Ammon's horn (tissue), 1 donor: ENCODE measurements around the gene RHO.

Experiments
- DNase-seq: peaks from one replicate; pipeline ENCODE4 v3.0.0-alpha.2; 2016; ENCODE audit warnings: low spot score

RHO gene

DNA sequence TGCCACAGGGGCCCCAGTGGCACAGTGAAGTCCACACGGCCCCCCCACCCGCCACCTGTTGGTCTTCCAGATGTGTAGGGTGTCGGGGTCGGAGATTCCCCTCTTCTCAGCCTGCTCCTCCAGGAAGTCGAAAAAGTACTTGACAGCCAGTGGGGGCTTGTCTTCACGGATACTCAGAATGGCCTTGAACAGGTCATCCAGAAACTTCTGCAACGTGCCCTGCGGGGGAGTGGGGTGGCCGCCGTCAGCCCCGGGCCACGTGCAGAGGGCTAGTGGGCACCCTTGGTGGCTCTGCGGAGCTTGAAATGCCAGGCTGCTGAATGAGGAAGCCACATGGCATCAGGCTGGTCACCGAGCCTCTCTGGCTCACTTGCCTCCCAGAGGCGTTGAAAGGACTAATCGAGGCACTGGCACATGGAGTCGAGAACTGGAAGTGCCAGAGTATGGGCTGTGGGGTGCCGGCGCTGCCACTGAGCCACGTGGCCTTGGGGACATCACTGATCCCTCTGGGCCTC, 31.2 kb downstream of the RHO start:
- no peak for DNase-seq

DNA sequence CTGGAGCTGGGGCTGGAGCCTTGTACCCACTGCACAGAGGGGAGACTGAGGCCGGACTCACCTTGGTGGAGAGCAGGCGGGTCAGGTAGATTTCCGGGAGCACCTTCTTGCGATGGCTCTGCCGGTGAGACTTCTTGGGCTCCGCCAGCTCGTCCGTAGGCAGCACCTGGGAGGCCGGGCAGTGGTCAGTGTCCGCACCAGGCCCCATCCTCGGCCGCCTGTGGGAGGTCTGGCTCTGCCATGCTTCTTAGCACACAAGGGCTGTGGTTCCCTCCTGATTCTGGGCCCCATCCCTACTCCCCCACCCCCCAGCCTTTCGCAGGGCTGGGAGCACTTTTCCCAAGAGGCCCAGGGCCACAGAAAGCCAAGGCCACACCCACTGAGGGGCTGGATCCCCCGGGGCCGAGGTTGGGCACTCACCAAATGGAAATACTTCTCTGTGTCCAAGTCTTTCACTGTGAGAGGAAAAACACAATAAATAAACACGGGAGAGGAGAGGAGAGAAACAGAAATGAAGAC, 31.9 kb downstream of the RHO start:
- DNase-seq = no peak

DNA sequence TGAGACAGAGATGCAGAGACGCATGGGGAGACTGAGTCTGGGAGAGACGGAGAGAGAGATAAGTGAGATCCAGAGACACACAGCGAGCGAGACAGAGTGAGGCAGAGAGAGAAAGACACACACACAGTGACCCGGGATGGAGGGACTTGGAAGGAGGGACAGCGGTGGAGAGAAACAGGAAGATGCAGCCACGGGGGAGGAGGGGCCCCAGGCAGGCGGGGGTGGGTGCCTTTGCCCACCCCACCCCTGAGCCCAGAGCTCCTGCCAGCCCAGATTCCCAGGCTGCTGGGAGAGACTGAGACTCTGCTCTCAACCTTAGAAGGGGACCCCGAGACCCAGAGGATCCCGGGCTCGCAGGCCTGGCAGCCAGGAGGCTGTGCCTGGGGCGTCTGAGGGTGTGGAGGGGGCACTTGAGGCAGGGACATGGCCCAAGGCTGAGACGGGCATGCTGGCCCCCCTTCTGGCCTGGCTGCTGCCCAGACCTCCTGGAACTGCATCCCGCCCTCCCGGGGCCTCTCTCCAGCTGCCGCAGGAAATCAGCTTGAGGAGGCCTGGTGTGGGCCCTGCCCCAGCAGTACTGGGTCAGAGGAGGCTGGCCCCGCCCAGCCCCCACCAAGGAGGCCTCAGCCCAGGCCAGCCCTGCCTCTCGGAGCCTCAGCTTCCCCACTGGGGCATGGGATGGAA, 32.6 kb downstream of the RHO start:
- DNase-seq = no peak

DNA sequence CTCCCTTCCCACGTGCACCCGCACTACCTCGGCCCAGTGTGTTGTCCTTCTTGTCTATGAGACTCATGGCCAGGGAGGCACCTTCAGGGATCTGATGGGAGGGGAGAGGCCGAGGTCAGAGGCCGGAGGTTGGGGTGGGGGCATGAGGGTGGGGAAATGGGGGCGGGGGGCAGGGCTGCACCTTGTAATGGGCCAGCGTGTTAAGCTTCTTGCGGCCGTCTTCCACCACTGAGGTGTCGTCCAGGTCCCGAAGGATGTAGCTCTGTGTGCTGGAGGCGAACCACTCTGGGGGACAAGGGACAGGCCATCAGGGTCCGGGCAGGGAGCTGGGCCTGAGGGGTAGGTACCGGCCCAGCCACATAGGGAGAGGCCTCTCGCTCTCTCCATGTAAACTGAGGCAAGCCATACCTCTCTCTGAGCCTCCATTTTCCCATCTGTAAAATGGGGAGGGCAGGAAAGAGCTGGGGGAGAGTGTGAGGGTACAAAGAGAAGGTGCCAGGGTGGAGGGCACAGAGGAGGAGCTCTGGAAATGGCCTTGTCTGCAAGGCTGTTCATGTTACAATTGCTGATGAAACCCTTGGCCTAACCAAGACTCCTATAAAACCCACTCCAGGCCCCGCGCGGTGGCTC, 33.3 kb downstream of the RHO start:
- DNase-seq = no peak

DNA sequence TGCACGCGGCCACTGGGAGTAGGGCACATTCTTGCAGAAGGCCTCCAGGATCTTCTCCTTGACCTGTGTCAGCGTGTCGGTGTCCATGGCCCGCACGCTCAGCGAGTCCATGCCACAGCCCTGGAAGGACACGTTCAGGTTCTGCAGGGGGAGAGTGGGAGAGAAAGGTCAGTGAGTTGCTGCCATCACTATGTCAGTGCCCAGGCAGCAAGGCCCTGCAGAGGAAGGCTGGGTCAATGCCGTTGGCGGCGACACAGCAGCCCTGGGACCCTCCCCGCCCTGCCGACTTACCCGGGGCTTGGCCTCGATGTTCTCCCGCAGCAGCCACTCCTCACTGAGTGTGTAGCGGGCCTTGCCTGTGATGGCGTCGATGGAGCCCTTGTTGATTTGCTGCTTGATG, 34.4 kb downstream of the RHO start:
- no peak for DNase-seq

DNA sequence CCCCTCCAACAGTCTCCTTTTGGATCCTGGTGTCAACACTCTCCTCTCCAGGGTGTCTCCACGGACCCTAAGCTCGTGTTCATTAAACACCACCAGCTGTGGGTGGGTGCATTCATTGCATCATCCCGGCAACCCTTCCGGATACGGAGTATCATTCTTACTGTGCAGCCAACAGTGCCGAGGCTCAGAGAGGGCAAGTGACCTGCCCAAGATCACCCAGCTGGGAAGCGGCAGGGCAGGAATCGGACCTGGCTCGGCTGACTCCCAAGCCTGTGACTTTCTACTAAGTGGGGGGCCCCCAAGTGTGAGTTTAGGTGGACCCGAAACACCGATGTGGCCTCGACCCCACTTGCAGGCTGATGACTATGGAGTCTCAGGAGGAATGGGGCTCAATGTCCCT, 34.9 kb downstream of the RHO start:
- DNase-seq = no peak

DNA sequence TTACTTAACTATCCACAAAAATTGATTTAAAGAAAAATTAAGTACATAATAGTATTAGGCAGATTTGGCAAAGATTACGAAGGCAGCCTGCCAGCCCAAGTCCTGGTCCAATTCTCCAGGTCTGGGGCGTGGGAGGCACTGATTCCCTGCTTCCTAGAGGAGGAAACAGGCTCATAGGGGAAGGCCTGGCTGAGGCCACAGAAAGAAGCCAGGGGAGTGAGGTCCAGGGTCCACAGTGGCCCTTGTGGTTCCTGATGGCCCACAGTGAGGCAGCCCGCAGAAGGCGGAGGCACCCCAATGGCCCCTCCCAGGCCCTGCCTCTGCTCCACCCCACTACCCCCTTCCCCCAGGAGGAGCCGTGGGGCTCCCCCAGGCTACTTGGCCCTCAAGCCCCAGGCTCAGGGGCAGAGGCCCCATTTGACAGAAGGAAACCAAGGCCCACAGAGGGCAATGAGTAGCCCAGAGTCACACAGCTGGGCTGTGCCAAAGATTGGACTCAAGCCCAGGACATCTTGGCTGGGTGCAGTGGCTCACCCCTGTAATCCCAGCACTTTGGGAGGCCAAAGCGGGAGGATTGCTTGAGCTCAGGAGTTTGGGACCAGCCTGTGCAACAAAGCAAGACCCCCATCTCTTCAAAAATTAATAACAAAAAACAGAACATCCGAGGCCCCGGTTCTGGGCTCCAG, 35.6 kb downstream of the RHO start:
- no peak for DNase-seq

DNA sequence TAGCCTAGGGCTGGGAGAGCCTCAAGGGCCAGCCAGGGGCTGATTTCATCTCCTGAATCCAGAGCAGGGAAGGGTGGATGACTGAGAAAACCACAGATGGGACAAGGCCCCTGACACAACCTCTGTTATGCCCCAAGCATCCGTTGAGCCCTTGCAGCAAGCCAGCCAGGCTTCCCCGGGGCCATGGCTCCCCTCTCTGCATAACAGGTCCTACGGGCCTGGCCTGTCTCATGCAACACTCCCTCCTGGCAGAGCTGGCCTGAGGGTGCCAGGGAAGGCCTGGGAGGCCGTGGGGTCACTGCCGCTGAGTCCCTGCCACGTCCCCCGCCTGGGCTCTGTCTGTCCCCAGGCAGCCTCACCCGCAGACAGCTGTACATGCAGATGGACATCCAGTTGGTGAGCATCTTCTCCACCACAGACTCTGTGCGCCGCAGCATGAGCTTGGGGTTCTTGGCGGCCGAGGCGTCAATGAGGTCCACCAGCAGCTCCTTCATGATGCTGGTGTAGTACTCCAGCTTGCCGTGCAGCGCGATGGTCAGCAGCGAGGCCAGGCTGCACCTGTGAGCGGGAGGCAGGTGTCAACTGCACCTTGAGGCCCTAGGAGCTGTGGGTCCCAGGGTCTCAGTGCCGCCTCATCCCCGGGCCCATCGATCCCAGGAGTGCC, 36.7 kb downstream of the RHO start:
- DNase-seq = no peak

DNA sequence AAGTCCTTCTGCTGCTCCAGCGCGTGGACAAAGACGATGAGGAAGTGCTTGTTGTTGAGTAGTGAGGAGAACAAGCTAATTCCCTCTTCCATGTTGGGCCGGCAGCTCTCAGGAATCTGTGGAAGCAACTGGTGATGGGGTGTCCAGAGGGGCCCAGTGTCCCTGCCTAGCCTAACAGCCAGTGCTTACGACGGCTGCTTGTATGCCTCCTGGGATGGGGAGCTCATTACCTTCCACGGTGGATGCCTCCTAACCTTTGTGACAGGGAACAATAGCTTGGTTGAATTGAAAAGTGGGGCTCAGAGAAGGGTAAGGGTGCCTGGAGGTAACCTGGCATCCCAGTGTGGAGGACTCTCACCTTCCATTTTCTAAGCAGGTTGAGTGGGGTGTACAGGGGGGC, 37.5 kb downstream of the RHO start:
- DNase-seq = no peak

DNA sequence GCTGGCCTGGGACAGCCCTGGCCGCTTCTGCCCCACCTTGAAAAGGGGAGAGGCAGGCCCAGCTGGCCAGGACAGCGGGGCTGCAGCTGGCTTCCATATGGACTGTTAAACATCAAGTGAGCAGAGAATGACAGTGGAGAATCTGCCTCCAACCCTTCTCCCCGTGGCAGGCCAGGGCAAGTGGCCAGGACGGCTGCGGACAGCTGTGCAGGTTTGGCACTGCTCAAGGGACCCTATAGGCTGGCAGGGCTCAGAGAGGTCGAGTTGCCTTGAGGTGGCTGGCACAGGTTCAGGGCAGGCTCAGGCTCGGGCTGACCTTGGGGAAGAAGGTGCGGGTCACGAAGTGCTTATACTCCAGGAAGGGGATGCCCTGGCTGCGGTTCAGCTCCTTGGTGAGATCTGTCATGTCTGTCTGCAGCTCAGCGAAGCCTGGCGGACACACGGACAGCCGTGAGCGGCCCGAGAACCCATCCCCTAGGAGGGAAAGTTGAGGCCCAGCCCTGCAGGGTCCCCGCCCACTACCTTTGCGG, 38.8 kb downstream of the RHO start:
- DNase-seq = no peak

DNA sequence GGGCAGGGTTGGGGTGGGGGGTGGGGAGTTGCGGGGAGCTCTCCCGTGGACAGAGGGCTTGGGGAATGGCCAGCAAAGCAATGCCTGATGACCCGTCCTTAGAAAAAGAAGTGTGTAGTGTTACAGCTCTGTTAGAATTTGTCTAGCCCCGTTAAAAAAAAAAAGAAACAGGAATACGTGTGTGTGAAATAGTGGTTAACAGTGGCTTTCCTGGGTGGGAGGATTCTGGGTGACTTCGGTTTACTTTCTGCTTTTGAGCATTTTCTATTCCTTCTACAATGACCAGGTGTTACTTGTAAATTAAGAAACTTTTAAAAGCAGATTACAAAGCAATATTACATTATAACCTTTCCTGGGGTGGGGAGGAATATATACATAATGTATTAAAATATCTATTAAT, 39.5 kb downstream of the RHO start:
- DNase-seq = no peak

DNA sequence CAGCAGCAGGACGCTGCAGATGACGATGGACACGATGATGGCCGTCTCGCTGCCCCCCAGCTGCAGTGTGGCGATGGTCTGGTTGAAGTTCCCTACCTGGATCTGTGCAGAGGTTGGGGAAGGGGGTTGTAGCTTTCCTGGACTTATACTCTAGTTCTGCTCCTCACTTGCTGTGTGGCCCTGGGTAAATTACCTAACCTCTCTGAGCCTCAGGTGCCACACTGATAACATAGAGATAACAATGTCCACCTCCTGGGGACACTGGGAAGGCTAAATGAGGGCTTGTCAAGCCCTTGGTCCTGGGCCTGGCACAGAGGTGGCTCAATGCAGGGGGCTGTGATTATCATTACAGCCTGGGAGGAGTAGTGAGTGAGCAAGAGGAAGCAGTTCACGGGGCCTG, 41.4 kb downstream of the RHO start:
- no peak for DNase-seq

DNA sequence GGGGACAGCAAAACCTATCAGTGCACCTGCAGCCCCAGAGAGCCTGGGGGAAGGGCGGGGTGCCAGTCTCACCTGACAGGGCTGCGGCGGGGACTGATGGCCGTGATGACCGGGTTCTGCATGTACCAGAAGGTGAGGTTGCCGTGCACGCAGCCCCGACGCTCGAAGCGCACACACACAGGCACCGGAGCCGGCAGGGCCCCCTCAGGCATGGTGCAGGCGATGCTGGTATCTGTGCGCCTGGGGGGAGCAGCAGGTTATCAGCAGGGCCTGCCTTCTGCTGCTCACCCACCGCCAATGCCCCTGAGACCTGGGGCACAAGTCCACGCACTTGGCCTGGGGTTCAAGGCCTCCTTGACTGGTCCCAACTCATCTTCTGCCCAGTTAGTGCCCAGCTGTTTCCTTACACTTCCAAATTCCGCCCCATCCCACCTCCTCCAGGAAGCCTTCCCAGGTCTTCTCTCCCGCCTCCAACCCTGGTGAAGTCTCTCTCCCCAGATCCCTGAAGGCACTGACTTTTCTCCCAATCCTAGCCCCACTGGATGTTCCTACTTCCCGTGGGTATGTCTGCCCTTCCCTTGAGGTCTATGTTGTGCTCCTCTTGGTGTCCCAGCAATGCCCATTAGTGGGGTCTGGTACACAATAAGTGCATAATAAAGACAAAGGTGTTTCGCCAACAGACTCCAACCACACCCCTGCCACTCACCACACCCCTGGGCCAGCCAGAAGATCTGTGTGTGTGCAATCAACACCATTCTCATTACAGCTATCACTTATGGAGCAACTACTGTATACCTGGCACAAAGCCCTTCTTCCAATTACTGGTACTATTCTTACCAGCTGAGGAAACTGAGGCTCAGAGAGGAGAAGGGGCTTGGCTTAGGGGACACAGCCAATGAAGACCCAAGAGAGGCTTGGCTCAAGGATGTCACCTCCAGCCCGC, 43.4 kb downstream of the RHO start:
- DNase-seq = no peak

DNA sequence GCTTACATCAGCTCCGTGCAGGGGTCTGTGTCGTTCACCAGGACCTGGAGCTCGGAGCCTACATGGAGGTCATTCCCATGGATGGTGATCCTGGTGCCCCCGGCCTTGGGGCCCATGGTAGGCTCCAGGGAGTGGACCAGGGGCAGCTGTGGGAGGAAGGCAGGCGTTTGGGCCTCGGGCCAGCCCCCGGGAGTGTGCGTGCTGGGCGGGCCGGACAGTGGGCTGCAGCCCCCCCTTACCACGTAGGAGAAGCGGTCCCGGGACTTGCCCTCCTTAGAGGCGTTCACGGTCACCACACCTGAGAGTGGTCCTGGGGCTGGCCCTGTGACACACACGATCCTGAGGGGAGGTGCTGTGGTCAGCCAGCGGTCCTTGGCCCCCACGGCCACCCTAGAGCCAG, 44.2 kb downstream of the RHO start:
- no peak for DNase-seq

DNA sequence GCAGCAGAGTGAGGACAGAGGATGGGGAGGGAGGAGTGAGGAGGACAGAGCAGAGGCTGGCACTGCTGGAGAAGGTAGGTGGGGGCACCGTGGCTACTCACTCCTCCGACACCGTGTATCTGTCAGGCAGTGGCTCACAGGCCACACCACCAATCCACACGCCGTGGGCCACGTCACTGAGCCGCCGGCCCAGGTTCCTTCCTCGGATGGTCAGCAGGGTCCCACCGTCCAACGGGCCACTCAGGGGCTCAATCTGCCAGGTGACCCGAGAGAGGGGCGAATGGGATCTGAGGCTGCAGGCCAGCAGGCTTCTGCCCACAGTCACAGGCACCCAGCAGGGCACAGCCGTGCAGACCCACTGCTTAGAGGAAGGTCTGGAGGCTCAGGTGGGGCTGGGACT, 45.1 kb downstream of the RHO start:
- no peak for DNase-seq

DNA sequence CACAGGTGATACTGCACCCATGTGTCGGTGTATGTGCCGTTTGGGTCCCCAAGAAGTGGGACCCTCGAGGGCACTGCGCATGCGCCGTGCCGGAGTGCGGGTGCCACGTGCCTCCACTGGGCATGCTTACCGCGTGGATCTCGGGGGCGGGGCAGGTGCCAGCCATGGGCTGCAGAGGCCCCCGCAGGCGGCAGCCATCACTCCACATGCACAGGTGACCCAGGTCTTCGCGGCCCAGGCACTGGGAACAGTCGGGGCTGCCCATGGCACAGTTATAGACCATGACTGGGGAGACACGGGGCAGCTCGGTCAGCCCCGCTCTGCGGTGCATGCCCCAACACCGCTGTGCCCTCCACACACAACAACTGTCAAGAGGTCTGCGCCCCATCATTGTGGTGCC, 45.8 kb downstream of the RHO start:
- DNase-seq = no peak

DNA sequence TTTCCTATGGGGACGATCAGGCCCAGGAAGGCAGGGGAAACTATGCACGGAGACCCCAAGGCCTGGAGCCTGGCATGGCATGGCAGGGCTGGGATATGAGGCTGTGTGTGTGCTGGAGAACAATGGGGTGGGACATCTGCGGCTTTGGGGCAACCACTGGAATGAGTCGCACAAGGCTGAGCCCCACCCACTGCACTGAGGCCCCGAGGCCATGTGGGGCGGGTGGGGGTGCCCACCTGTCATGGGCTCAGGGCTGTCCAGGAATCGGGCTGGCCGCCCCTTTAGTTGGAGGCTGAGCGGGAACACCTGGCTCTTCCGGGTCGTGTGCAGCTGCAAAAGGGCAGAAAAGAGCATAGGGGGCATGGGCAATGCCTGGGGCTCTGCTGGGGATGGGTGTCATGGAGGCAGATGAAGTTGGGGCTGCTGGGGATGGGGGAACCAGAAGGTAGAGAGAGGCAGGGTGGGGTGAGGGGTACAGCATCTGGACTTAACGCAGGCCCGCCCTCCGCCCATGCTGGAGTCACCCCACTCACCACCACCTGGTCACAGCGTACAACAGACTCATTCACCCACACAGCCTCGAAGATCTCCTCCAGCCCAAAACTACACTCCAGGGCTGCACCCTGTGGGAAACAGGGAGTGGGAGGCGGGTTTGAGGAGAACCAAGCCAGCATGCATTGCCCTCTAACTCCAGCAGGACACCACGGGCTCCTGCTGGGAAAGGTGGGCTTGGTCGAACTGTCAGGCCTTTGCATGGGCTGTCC, 47.0 kb downstream of the RHO start:
- no peak for DNase-seq

DNA sequence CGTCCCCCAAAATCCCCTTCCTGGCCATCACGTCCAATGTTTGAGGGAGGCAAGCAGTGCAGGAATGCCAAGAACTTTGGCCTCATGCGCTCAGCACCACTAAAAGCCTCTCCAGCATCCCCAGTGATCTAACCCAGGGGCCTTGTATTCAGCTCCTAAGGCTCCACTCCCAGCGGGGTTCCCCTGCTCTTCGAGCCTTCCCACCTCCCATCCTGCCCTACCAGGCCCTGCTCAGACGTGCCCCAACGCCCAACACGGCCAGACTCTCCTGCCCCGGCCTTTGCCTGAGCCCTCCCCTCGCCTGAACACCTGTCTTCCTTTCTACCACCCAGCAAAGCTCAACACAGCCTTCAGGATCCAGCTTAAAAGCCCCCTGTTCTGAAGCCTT, 47.6 kb downstream of the RHO start:
- DNase-seq = no peak

DNA sequence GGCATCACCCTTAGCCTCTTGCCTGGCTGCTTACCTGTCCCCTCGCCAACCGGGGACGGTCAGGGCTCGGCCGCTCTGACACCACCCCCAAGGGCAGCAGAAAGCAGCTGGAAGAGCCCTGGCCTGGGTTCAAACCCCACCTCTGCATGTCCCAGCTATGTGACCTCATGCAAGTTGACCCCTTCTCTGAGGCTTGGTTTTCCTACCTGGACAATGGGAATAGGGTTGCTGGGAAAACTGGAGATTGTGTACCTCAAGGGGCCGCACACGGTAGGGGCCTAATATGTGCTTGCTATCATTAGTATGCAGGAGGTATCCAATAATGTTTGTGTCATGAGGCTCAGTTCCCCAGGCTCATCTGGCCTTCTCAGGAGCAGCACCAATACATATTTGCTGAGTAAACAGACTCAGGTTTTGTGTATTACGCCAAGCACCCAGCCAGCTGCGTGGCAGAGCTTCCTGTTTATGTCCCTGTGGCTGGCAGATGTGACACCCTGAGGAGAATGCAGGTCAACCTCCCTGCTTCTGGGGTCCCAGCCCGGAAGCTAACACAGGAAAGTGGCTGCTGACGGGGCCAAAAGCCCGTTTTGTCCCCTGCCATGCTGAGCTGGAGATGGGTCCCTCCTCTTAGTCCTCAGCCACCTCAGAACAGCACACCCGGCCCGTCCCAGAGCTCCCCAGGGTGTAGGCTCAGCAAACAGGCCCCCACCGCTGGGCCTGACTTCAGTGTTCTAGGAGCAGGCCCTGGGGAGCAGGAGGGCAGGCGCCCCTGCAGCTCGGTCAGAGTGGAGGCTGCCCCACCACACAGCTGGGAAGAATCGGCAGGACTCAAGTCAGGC, 48.3 kb downstream of the RHO start:
- peak; percentile 56 for DNase-seq

DNA sequence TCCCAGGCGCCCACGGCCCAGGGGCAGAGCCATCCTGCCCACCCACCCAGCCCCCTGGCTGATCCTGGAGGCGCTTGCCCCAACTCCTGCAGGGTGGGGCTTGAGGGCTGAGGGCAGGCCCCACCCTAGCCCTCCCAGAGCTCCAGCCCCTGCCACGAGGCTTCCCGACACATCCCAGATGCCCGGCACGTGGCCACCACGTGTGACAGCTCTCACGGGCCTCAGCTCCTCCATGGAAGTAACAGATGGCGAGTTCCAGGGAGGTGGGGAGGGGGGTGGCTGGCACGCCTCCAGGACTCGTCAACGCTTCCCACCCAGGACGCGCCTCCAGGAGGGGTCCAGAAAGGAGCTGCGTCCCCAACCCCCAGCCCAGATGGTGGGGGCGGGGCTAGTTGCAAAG, 48.9 kb downstream of the RHO start:
- no peak for DNase-seq
